Glomerular visceral epithelial cell (primary cell): ENCODE measurements around the gene NADSYN1.
"Not testable (repeated sequence)": the region's sequence is repeated elsewhere in the genome, so short reads cannot be mapped to it uniquely, and the experiment has no call there.

Source experiments
- DNase-seq: peaks from one replicate; pipeline ENCODE4 v3.0.0-alpha.2; 2016; ENCODE audit errors: extremely low spot score

NADSYN1 gene

DNA sequence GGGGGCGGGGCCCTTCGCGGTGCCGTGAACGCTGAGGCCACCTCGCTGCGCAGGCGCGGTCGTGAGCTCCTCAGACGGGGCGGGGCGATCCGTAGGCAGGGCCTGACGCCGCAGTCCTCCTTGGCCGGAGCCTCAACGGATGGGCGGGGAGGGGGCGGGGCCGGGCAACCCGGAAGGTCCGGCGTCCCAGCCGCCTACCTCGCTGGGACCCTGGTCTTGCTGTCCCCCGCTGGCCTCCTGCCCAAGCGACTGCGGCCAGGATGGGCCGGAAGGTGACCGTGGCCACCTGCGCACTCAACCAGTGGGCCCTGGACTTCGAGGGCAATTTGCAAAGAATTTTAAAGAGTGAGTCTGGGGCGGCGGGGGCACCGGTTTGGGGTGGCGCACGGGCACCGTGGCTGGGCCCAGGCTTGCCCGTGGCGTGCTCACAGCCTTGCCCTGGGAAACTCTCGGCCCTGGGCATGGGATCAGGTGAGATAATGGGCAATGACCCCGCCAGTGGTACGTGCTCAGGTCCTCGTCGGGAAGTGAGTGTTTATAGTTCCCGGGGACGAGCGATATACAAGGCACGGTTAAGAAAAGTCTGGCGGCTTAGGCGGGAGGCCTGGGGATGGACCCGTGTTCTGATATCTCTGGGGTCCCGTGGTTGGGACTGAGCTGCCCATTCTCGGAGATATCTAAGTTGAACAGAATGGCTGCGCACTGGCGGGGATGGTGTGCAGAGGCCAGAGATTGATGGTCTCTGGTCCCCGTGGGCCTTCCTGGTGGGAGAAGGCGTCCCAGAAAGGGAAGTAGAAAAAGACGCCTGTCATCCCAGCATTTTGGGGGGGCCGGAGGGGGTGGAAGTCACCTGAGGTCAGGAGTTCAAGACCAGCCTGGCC is at the start of gene NADSYN1:
Gene NADSYN1, plus strand, starts transcription at position 167 of the 881 bp plus-strand sequence. Its CDS starts 94 bp downstream, at position 261.
- DNase-seq, result peak; percentile 95

DNA sequence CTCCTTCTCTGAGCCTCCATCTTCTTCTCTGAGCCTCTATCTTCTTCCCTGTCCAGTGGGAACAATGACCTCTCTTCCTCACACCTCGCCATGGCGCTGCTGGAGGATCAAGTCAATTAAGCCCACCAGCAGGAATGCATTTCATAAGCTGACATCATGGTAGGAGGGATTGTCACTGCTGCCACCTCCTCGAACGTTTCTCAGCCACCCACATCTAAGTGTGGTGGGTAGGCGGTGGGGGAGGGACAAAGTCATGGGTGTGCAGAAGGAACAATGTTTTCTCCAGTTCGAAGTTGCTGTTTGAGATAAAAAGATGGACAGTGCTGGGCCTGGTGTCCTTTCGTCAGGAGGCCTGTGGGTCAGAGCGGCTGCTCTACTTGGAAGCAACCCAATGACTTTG is 48.8 kb upstream of the NADSYN1 start:
- no peak for DNase-seq

DNA sequence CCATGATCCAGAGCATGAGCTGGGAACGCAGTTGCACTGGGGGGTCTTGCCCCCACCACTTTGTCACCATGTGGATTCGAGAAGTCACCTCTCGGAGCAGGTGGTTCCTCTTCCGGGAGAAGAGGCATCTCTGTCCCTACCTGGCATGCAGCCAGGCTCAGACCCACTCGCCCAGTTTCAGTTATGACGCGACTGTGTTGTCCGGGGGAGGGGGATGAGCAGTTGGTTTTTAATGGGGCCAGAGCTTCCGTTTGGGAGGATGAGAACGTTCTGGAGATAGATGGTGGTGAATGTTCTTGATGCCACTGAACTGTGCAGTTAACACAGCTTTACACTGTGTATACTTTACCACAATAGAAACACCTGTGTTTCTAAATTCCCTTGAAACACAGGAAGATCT is 46.3 kb upstream of the NADSYN1 start:
- DNase-seq, result no peak

DNA sequence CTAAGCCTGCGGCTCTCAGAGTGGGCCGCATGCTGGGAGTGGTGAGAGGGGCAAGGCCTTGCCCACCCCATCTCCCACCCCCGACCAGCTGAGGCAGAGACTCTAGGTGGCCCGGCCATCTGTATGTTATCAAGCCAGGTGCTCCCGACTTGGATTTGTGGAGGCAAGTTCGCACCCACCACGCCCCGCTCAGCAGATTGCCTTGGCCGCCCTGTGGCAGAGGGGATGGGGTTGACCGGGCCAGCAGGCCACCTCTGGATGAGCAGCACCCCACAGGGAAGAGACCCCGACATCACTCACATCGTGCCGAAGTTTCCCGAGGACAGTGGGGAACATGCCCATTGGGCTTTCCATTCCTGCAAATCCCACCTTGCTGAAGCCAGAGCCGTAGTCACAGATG is 45.6 kb upstream of the NADSYN1 start:
- DNase-seq, result no peak

DNA sequence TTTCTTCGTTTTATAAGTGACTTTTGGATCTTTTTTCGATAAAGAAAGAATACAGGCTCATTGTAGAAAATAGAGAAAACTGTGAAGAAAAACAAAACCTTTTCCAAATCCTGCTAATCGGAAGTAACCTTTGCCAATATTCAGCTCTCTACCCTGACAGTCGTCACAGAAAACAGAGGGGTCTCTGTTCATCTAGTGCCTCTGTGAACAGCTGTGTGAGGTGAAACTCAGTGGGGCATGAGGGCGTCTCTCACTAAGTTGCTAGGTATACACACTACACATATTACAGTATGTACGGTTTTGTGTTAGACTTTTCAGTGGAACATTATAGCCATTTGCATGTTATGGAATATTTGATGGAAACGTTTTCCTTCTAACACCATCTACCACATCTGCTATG is 44.2 kb upstream of the NADSYN1 start:
- no peak for DNase-seq

DNA sequence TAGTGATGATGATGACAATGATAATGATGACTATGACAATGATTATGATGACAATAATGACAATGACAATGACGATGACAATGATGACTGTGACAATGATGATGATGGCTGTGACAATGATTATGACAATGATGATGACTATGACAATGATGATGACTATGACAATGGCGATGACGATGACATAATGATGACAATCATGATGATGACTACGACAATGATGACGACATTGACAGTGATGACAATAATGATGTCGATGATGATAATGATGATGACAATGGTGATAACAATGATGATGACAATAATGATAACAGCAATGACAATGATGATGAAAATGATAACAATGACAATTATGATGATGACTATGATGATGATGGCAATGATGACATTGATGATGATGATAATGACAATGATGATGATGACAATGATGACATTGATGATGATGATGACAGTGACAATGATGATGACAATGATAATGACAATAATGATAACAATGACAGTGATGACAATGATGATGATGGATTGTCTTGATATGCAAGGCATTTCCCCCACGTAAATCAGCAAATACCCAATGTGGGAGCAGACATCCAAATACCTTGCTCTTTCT is 42.5 kb upstream of the NADSYN1 start:
- DNase-seq, result no peak

DNA sequence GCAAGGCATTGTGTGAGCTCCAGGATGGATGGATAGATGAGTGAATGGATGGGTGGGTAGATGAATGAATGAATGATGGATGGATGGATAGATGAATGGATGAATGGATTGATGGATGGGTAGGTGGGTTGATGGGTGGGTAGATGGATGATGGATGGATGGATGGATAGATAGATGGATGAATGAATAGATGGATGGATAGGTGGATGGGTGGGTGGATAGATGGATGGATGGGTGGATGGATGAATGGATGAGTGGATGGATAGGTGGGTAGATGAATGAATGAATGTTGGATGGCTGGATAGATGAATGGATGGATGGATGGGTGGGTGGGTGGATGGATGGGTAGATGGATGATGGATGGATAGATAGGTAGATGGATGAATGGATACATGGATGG is 38.4 kb upstream of the NADSYN1 start:
- DNase-seq, result no peak

DNA sequence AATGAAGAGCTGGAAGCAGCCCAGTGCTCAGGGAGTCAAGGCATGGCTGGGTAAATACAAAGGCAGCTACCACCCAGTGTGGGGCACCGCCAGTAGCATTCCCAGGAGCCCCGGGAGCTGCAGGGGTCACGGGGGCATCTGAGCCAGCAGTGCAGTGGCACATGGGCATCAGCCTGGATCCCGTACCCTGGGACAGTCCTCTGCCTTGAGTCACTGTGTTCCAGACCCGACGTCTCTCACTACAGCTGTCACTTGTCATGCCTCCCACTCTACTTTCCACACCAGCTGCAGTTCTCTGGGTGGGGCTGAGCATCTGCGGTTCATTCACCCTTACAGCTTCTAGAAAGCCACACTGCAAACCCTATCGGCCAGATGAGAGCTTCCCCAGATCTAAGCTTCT is 34.4 kb upstream of the NADSYN1 start:
- no peak for DNase-seq

DNA sequence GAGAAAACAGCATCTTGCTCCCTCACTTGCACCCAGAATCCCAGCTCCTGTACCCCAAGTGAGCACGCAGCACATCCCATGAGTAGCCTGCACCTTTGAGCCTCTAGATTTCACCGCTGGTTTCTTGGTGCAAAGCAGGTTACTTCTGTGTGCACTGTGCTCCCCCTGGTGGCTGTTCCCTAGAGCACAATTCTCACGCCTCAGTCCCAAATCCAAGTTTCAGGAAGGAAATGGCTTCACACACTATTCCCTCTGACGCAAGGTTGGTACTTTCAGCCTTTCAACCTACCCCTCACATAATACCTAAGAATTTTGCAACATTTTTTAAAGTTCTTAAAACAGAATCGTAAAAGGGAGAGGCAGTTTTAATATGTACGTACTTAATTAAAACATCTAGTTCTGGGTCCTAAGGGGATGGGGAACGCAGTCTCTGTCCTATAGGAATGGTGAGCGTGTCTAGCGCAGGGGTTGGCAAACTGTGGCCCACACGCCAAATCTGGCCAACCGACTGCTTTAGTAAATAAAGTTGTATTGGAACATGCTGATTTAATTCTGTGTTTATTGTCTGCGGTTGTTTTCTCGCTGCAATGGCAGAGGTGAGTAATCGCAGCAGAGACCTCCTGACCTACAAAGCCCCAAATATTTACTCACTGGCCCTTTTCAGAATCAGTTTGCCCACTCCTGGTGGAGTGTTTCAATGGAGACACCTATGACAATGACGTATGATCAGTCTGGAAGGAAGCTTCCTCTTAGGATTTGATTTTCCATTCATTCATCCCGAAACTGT is 32.4 kb upstream of the NADSYN1 start:
- peak; percentile 52 for DNase-seq

DNA sequence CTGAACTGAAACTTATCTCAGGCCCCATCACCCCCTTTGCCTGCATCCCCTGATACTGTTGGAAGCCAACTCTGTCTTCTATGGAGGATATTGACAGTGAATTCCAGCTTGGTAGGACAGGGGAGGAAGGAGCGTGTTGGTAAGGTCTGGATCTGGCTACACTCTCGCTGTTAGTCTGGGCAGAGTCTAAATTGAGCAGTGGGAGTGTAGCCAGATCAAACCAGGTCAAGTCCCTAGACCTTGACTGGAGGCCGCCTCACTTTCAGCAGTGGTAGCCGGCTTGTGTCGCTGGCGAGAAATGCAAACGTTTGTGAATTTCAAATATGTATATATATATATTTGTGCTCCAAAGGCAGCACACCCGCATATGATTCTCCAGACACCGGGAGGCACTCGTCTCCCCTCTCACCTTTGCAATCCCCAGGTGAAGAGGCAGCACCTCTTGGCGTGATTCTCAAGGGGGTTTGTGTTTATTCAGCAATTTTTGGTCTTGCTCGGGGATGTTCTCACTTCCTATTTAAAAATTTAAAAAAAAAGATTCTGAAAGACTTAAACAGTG is 31.5 kb upstream of the NADSYN1 start:
- DNase-seq, result no peak

DNA sequence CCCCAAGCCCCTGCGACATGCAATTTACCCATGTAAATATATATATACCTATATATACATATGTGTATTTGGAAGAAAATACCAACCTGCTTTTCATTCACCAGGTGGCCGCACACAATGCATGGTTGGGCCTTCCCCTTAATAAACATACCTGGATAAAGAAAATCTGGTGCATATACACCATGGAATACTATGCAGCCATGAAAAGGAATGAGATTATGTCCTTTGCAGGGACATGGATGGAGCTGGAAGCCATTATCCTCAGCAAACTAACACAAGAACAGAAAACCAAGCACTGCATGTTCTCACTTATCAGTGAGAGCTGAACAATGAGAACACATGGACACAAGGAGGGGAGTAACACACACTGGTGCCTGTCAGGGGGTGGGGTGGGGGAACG is 30.7 kb upstream of the NADSYN1 start:
- DNase-seq, result not testable (repeated sequence)

DNA sequence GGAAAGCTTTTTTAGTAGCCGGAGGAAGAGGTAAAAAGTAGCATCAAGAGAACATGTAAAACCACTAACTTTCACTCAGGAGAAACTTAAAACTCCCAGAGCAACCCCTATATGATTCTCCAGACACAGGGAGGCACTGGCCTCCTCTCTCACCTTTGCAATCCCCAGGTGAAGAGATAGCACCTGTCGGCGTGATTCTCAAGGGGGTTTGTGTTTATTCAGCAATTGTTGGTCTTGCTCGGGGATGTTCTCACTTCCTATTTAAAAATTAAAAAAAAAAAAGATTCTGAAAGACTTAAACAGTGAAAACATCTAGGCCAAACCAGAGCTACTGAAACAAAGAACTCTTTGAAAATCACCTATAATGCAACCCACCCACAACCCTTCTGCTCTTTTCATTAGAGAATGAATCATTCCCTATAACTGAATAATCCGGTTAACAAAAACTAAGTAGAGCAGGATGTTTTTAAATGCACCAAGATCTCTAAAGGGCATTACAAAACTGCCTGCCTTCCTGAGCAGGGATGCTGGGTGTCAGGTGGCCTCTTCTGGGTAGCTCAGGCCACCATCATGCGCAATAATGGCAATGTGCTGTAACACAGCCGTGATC is 29.7 kb upstream of the NADSYN1 start:
- DNase-seq, result no peak

DNA sequence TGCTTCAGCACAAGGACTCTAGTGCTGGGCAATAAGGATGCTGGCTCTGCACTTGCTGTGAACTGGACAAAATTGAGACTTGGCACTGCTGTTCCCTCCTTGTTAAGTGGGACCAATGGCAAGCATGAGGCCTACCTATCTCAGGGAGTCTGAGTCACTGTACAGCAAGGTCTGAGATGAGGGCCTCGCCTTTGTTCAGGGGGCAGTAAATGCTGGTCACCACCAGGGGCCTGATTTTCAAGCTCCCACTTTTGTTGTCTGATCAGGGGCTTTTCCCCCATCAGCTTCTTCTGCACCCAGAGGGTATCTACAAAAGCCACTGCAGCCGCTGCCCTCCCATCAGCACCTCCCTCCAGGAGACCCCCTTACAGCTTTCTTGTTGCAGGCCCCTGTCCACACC is 27.6 kb upstream of the NADSYN1 start:
- DNase-seq, result no peak

DNA sequence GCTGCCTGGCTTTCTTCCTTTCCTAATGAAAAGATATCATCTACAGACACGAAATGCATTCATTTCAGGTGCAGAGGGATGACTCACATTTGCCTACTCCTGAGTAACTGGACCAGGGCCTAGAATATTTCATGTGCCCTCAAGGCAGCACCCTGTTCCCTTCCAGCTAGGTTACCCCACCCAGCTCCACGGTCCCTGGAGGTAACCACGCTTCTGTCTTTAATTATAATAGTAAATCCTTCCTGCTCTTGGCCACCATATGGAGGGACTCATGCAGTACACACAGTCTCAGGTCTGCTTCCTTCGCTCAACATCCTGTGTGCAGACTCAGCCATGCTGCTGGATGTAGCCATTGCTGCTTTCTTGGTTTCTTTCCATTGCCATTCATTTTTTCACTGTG is 27.1 kb upstream of the NADSYN1 start:
- no peak for DNase-seq

DNA sequence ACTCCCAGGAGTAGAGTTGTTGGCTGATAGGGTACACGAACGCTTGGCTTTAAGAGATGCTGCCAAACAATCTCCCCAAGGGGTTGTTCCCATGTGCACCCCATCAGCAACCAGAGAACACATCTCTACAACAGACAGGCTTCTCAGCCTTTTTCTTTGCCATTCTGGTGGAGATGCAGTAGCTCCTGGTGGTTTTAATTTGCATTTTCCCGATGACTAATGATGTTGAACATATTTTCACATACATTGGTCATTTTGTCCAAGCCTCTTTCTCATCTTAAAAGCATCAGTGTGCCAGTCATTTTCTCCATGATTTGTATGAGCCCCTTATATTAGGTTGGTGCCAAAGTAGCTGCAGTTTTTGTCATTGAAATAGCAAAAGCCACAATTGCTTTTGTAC is 26.6 kb upstream of the NADSYN1 start:
- DNase-seq, result no peak

DNA sequence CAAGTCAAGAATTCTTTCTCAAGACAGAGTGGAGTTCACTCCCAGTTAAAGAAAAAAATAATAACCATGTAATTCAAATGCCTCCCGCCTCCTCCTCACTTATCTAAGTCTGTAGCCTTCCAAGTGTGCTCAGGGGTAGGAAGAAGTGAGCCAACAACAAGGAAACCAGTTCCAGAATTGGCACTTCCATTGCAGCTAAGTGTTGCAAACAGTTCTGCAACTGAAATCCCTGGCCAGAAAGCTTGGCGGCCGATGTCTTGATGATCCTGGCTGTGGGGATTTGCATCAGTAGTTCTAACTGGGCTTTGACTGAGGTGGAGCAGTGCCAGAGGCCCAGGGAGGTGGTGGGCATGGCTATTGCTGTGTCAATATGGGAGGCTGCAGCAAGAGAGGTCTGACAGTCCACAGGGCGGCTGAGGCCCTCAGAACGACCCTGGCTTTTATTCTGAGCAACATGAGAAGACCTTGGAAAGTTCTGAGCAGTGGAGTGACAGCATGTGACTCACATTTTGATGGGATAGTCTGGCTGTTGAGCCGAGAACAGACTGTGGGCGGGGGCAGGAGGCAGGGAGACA is 24.1 kb upstream of the NADSYN1 start:
- no peak for DNase-seq

DNA sequence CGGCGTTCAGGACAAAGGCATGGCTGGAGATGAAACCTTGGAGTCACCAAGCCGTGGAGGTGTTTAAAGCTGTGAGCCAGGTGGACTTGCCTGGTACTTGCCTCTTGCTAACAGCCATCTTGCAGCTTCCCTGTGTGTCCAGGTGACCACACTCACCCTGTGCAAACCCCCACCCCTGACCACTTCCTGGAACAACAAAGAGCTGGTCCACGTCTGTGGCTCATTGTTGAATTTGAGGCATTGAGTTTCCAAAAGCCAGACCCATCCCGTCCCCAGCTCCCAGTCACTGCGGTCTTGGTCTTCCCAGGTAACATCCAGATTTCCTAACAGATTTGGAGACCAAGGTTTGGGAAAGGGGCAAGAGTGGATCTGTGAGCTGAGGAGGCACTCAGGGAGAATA is 23.3 kb upstream of the NADSYN1 start:
- DNase-seq, result no peak

DNA sequence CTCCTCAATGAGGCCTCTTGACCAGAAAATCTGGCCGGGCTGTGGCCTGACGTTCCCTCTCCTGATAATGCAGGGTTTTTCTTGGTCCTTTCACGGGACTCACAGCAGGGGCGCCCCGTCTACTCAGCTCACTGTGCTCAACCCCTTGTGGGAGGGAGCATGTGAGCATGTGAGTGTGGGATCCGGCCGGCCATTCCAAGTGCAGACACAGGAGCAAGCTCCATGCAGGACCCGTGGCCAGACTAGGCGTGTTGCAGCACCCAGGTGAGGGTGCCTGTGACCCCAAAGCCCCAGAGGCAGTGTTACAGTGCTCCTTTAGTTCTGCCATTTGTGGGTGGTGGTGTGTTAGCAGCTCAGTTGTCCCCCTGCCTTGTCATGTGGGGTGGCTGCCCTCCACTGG is 22.8 kb upstream of the NADSYN1 start:
- no peak for DNase-seq

DNA sequence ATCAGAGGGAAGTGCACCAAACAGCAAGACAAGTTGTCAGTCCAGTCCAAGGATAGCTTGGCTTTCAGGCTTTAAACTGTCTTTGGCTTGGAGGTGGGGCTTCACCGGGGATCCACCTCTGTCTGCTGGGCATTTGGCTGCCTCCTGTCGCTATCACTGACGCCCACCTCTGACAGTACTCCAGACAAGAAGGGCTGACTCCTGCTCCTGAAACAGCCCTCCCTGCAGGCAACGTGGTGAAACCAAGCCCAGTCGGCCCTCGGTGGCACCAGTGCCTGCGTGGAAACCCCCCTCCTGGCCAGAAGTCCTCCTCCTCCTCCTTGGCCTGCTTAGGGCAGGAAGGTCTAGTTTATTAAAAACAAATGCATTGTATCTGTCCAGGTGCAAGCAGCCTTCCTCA is 21.7 kb upstream of the NADSYN1 start:
- DNase-seq, result no peak

DNA sequence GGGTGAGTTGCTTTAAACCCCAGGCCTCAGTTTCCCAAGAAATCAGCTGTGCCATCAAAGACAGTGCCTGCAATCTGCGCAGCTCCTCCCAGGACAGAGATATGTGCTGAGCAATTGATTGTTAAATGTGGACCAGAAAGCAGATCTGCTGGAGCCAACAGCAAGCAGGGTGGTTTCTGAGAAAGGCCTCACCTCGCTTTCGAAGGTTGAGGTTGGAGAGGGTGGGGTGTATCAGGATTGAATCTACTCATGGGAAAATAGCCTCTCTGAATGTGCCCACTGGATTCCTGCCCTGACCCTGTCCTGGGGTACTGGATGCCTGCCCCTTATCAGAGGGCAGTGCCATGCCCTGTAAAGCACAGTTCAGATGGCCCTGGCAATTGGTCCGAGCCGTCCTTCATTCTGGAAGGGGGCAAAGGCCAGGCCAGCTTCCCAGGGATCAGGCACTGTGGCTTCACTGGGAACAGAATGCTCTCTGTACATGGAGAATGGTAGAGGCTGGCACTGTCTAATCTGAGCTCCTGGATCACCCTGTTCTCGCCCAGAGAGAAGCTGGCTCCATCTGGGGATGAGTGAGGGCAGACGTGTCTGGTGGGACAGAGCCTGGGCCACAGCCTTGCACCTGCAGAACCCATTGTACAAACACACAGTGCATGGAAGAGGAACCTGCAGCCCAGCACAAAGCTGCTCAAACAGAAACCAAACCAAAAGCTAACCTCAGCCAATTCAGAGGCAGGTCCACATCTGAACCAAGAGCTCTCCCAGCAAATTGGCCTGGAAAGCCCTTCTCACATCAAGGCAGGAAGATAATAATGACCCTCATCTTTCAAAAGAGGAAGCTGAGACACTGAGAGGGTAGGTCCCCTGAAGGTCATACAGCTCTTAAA is 20.0 kb upstream of the NADSYN1 start:
- DNase-seq, result no peak
